ENCODE results near the gene ZMYND11. TPM values are rescaled to one million over a fixed set of nuclear protein-coding genes. Genes with fewer than 3 reads are reported as not detected.

Gene ZMYND11
- 31.1 and 31.4 TPM in 2 replicates for total RNA-seq

- Mint-ChIP-seq H3K27ac (peak within 1 kb of the TSS; percentile 86), H3K9me3 (no peaks in the 10 kb centered on the region), H3K27me3 (ENCODE audit: insufficient read depth) (peaks cover 17% of the 10 kb centered on the region), H3K36me3 (ENCODE audit: low read depth) (peaks cover 2% of the 10 kb centered on the region), H3K4me3 (peak within 1 kb of the TSS; percentile 90), H3K4me1 (ENCODE audit: low read depth) (peaks cover 30% of the 10 kb centered on the region)
- peak; percentile 51 for DNase-seq (ENCODE audit: low spot score)
- intact Hi-C loops (cut with micrococcal nuclease): no loop called here
These were observed at the start of gene ZMYND11 for GRCh38 chr10:135132-135600. ZMYND11 (plus strand) TSS chr10:135455; CDS start chr10:180013, 44,558 bp downstream.

- intact Hi-C loops (cut with micrococcal nuclease): no loop called here
- no peak overlapping the region for H3K4me3 Mint-ChIP-seq
- H3K27ac Mint-ChIP-seq: no peak overlapping the region
- DNase-seq (ENCODE audit: low spot score): no peak
- H3K36me3 Mint-ChIP-seq (ENCODE audit: low read depth): no peaks in the 10 kb centered on the region
- H3K4me1 Mint-ChIP-seq (ENCODE audit: low read depth): no peaks in the 10 kb centered on the region
- H3K9me3 Mint-ChIP-seq: no peaks in the 10 kb centered on the region
- H3K27me3 Mint-ChIP-seq (ENCODE audit: insufficient read depth): peaks cover 7% of the 10 kb centered on the region
These were observed 49.2 kb upstream of the ZMYND11 start for GRCh38 chr10:86031-86430.

DNA sequence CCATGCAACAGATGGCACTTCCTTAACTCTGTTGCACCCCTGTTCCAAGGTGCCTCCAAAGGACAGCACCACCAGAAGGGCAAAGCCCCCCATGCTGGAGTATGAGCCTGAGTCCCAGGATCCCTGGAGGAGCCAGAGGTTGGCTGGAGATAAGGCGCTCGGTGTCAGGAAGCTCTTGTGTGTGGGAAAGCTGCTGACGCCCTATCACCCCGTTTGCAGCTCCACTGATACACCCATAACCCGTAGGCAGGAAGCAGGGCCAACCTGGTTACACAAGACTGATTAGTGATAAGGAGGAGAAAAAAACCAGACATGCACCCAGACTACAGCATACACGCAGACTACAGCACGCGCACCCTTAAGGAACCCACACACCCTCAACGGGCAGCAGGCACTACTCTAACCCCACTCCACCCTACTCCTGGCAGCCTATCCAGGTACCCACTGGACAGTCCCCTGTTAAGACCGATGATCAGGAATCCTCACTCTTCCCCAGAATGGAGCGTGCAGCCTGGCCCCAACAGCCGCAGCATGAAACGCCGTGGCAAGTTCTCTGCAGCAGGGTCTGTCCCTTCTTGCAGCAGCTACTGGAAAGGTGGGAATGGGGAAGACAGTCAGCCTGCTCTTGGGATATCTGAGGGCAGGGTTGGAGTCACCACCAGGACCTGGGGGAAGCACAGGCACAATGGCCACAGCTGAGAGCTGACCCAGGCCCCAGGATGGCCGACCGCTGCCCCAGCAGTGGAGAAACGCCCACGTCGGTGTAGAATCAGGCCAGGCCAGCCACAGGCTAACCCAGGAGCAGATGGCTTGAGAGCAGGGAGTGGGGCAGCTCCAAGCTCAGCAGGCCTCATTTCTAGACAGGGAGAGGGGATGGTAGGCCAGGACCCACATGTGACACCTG is 47.8 kb upstream of the ZMYND11 start:
- DNase-seq (ENCODE audit: low spot score): no peak
- Mint-ChIP-seq H3K4me3 (no peak overlapping the region), H3K36me3 (ENCODE audit: low read depth) (no peaks in the 10 kb centered on the region), H3K9me3 (no peaks in the 10 kb centered on the region), H3K27me3 (ENCODE audit: insufficient read depth) (peaks cover 7% of the 10 kb centered on the region), H3K27ac (no peak overlapping the region), H3K4me1 (ENCODE audit: low read depth) (no peaks in the 10 kb centered on the region)
- intact Hi-C loops (cut with micrococcal nuclease): no loop called here

- no peaks in the 10 kb centered on the region for H3K36me3 Mint-ChIP-seq (ENCODE audit: low read depth)
These were observed 47.0 kb upstream of the ZMYND11 start for GRCh38 chr10:88253-88652.

DNA sequence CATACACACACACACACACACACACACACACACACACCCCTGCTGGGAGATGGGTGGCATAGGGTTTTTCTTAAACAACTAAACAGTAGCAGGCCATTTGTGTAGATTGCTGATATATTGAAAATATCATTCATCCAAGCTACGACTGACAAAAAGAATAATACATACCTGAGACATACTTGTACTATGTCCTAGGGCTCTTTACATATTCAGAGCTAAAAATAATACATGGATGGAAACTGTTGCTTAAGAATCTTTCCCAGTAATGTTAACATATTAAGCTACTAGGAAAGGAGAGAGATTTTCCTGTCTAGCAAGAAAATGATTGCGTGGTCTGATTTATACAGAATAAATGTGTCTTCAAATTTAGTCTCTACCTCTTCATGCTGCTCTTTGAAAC is 46.0 kb upstream of the ZMYND11 start:
- H3K36me3 Mint-ChIP-seq (ENCODE audit: low read depth): no peaks in the 10 kb centered on the region
- no peak overlapping the region for H3K4me3 Mint-ChIP-seq
- peaks cover 7% of the 10 kb centered on the region for H3K27me3 Mint-ChIP-seq (ENCODE audit: insufficient read depth)
- H3K4me1 Mint-ChIP-seq (ENCODE audit: low read depth): no peaks in the 10 kb centered on the region
- H3K9me3 Mint-ChIP-seq: peaks cover under 1% of the 10 kb centered on the region
- DNase-seq (ENCODE audit: low spot score): no peak
- intact Hi-C loops (cut with micrococcal nuclease): no loop called here
- no peak overlapping the region for H3K27ac Mint-ChIP-seq

More at GRCh38 chr10:88253-88652, 47.0 kb upstream of the ZMYND11 start:
- H3K9me3 Mint-ChIP-seq: no peaks in the 10 kb centered on the region
- H3K4me1 Mint-ChIP-seq (ENCODE audit: low read depth): no peaks in the 10 kb centered on the region
- no peak overlapping the region for H3K4me3 Mint-ChIP-seq
- H3K27ac Mint-ChIP-seq: no peak overlapping the region
- H3K27me3 Mint-ChIP-seq (ENCODE audit: insufficient read depth): peaks cover 7% of the 10 kb centered on the region
- intact Hi-C loops (cut with micrococcal nuclease): no loop called here
- no peak for DNase-seq (ENCODE audit: low spot score)

GRCh38 chr10:90161-90560 is 45.1 kb upstream of the ZMYND11 start:
- DNase-seq (ENCODE audit: low spot score): no peak
- Mint-ChIP-seq H3K27ac (no peak overlapping the region), H3K36me3 (ENCODE audit: low read depth) (no peaks in the 10 kb centered on the region), H3K27me3 (ENCODE audit: insufficient read depth) (peaks cover 7% of the 10 kb centered on the region), H3K4me1 (ENCODE audit: low read depth) (no peaks in the 10 kb centered on the region), H3K4me3 (no peak overlapping the region), H3K9me3 (peaks cover 9% of the 10 kb centered on the region)
- intact Hi-C loops (cut with micrococcal nuclease): no loop called here

GRCh38 chr10:91313-91712 is 43.9 kb upstream of the ZMYND11 start:
- DNase-seq (ENCODE audit: low spot score): no peak
- Mint-ChIP-seq H3K27ac (no peak overlapping the region), H3K9me3 (peaks cover 15% of the 10 kb centered on the region), H3K36me3 (ENCODE audit: low read depth) (no peaks in the 10 kb centered on the region), H3K27me3 (ENCODE audit: insufficient read depth) (peaks cover 7% of the 10 kb centered on the region), H3K4me3 (no peak overlapping the region), H3K4me1 (ENCODE audit: low read depth) (no peaks in the 10 kb centered on the region)
- intact Hi-C loops (cut with micrococcal nuclease): no loop called here

- no peaks in the 10 kb centered on the region for H3K36me3 Mint-ChIP-seq (ENCODE audit: low read depth)
- H3K27me3 Mint-ChIP-seq (ENCODE audit: insufficient read depth): peaks cover 7% of the 10 kb centered on the region
- no peak for DNase-seq (ENCODE audit: low spot score)
- no peak overlapping the region for H3K4me3 Mint-ChIP-seq
- intact Hi-C loops (cut with micrococcal nuclease): no loop called here
- no peaks in the 10 kb centered on the region for H3K4me1 Mint-ChIP-seq (ENCODE audit: low read depth)
- H3K27ac Mint-ChIP-seq: no peak overlapping the region
- peaks cover 19% of the 10 kb centered on the region for H3K9me3 Mint-ChIP-seq
These were observed 43.1 kb upstream of the ZMYND11 start for GRCh38 chr10:92153-92552.

DNA sequence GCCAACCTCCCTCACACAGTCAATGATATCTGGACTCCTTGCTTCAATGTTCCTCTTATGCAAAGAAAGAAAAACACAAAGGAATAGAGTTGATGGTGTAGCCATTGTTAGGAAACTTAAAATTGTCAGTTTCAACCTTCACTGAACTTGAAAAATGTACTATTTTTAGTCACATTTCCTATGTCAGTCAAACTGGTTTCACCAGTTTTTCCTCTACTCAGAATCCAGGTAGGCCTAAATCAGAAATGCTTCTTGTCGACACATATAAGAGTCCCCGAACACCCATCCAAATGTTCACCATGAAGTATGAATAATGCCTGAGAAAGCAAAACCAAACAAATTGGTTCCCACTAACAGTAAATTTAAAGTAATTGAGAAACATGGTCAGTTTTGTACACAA is 42.4 kb upstream of the ZMYND11 start:
- no peak for DNase-seq (ENCODE audit: low spot score)
- intact Hi-C loops (cut with micrococcal nuclease): no loop called here
- no peak overlapping the region for H3K27ac Mint-ChIP-seq
- H3K27me3 Mint-ChIP-seq (ENCODE audit: insufficient read depth): peaks cover 9% of the 10 kb centered on the region
- H3K9me3 Mint-ChIP-seq: peaks cover 26% of the 10 kb centered on the region
- no peaks in the 10 kb centered on the region for H3K36me3 Mint-ChIP-seq (ENCODE audit: low read depth)
- H3K4me3 Mint-ChIP-seq: no peak overlapping the region
- no peaks in the 10 kb centered on the region for H3K4me1 Mint-ChIP-seq (ENCODE audit: low read depth)

DNA sequence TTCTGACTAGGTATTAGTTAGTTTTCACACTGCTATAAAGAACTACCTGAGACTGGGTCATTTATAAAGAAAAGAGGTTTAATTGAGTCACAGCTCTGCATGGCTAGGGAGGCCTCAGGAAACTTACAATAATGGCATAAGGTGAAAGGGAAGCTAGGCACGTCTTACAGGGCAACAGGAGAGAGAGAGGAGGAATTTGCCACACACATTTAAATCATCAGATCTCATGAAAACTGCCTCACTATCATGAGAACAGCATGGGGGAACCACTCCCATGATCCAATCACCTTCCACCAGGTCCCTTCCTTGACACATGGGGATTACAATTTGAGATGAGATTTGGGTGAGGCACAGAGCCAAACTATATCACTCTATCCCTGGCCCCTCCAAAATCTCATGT is 40.6 kb upstream of the ZMYND11 start:
- no peak for DNase-seq (ENCODE audit: low spot score)
- Mint-ChIP-seq H3K4me3 (no peak overlapping the region), H3K9me3 (peaks cover 38% of the 10 kb centered on the region), H3K4me1 (ENCODE audit: low read depth) (no peaks in the 10 kb centered on the region), H3K27ac (no peak overlapping the region), H3K27me3 (ENCODE audit: insufficient read depth) (peaks cover 8% of the 10 kb centered on the region), H3K36me3 (ENCODE audit: low read depth) (no peaks in the 10 kb centered on the region)
- intact Hi-C loops (cut with micrococcal nuclease): no loop called here

GRCh38 chr10:95356-96115 is 39.7 kb upstream of the ZMYND11 start:
- no peak for DNase-seq (ENCODE audit: low spot score)
- Mint-ChIP-seq H3K4me1 (ENCODE audit: low read depth) (no peaks in the 10 kb centered on the region), H3K4me3 (no peak overlapping the region), H3K27me3 (ENCODE audit: insufficient read depth) (peaks cover 4% of the 10 kb centered on the region), H3K27ac (no peak overlapping the region), H3K9me3 (peaks cover 38% of the 10 kb centered on the region), H3K36me3 (ENCODE audit: low read depth) (no peaks in the 10 kb centered on the region)
- intact Hi-C loops (cut with micrococcal nuclease): no loop called here

DNA sequence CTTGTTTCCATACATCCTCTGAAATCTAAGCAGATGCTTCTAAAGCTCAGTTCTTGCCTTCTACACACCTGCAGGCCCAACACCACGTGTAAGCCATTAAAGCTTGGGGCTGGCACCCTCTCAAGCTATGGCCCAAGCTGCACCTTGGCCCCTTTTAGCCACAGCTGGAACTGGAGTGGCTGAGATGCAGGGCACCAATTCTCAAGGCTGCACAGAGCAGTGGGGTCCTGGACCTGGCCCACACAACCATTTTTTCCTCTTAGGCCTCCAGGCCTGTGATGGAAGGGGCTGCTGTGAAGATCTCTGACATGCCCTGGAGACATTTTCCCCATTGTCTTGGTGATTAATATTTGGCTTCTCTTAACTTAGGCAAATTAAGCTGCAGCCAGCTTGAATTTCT is 38.8 kb upstream of the ZMYND11 start:
- Mint-ChIP-seq H3K9me3 (peaks cover 38% of the 10 kb centered on the region), H3K27me3 (ENCODE audit: insufficient read depth) (peaks cover 4% of the 10 kb centered on the region), H3K36me3 (ENCODE audit: low read depth) (no peaks in the 10 kb centered on the region), H3K4me1 (ENCODE audit: low read depth) (no peaks in the 10 kb centered on the region), H3K4me3 (no peak overlapping the region), H3K27ac (no peak overlapping the region)
- DNase-seq (ENCODE audit: low spot score): no peak
- intact Hi-C loops (cut with micrococcal nuclease): no loop called here

DNA sequence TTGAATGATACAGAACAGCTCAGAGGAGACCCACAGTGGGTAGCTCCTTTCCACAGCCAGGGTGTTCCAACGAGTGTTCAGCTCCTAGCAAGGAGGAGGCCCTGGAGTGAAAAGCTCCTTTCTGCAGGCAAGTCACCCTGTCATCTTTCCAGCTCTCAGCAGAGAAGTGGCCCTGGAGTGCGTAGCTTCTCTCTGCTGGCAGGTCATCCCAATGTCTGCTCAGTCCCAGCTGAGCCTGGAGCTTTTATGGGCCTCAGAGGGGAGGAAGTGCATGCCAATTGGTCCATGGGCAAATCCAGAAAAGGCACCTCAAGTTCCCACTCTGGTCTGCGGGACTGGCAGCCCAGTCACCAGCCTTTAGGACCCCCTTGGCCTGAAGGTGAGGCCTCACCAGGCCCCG is 30.8 kb upstream of the ZMYND11 start:
- Mint-ChIP-seq H3K4me1 (ENCODE audit: low read depth) (peaks cover 12% of the 10 kb centered on the region), H3K4me3 (no peak overlapping the region), H3K36me3 (ENCODE audit: low read depth) (no peaks in the 10 kb centered on the region), H3K27ac (no peak overlapping the region), H3K9me3 (no peaks in the 10 kb centered on the region), H3K27me3 (ENCODE audit: insufficient read depth) (no peaks in the 10 kb centered on the region)
- no peak for DNase-seq (ENCODE audit: low spot score)
- intact Hi-C loops (cut with micrococcal nuclease): no loop called here
